ENCODE results near the gene ATP5F1E. TPM values are rescaled to one million over a fixed set of nuclear protein-coding genes. Genes with fewer than 3 reads are reported as not detected.

Gene ATP5F1E
- total RNA-seq, 1 donor from 2014 or later = 102 TPM

DNA sequence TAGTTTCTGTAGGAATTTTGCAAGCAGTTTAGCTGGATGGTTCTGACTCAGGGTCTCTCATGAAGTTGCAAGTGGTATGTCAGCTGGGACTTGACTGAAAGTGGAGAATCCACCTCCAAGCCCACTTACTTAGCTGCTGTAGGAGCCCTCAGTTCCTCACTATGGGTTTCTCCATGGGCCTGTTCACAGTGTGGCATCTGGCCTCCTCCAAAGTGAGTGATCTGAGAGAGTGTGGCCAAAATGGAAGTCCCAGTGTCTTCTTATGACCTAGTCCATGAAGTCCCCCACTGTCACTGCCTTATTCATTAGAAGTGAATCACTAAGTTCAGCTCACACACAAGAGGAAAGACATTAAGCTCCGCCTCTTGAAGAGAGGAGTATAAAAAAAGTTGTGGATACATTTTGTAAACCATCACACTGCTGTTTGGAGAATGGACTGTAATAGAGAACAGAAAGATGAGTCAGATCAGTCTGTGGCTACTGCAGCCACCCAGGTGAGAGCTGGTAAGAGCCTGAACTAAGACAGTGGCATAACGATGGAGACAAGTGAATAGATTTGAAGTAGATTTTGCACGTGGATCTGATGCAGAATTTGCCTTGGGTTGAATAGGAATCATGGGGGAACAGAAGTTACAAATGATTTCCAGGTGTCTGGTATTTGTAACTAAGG, 55.9 kb downstream of the ATP5F1E start:
- Mint-ChIP-seq H3K27me3 (ENCODE audit: unreplicated experiment) (no peaks in the 10 kb centered on the region), H3K4me1 (ENCODE audit: unreplicated experiment) (no peaks in the 10 kb centered on the region), H3K36me3 (ENCODE audit: low read depth, unreplicated experiment) (no peaks in the 10 kb centered on the region), H3K27ac (ENCODE audit: unreplicated experiment) (no peak overlapping the region), H3K4me3 (ENCODE audit: unreplicated experiment) (no peak overlapping the region), H3K9me3 (ENCODE audit: unreplicated experiment) (peaks cover 4% of the 10 kb centered on the region)
- TF ChIP-seq CTCF (IDR thresholded peaks at IDR 0.05; ENCODE audit: unreplicated experiment) = no peak
- no peak for DNase-seq (ENCODE audit: low spot score)

Other genes with a start within 250 kb of the ATP5F1E start
- 4.9 TPM for gene GNAS-AS1, start 181.4 kb downstream of the ATP5F1E start, total RNA-seq (ENCODE audit: unreplicated experiment)
- 1,989 TPM for gene GNAS, start 179.6 kb downstream of the ATP5F1E start, total RNA-seq (ENCODE audit: unreplicated experiment)
- 68.7 TPM for gene NELFCD, start 51.1 kb downstream of the ATP5F1E start, total RNA-seq (ENCODE audit: unreplicated experiment)
- gene CTSZ, start 25.1 kb downstream of the ATP5F1E start, total RNA-seq (ENCODE audit: unreplicated experiment) = 150 TPM
- gene TUBB1, start 12.9 kb downstream of the ATP5F1E start, total RNA-seq (ENCODE audit: unreplicated experiment) = not detected
- 40.2 TPM for gene PRELID3B, start 10.5 kb upstream of the ATP5F1E start, total RNA-seq (ENCODE audit: unreplicated experiment)
- 0.56 TPM for gene ZNF831, start 131.5 kb upstream of the ATP5F1E start, total RNA-seq (ENCODE audit: unreplicated experiment)